HL-60/S4 treated with retinoic acid at 250 ng/mL for 4 days and 3 days (cell line): ENCODE data around the gene BEST1.
"Not testable (repeated sequence)": the region's sequence is repeated elsewhere in the genome, so short reads cannot be mapped to it uniquely, and the experiment has no call there.

ENCODE experiments used
- in situ Hi-C: fragments of 300-500 bp; cut with MboI; formaldehyde crosslinking; loops from 2 replicates; pipeline ENCODE4 v1.7.0; 2022; ENCODE audit warnings: low sequenced_read_pairs

The BEST1 gene

GRCh38 chr11:61946894-61947293 is 3.3 kb upstream of the BEST1 start:
- in situ Hi-C loops, result loop anchor here (10.0 kb wide), 1 partner anchor 52 kb away; the partner anchor contains the start of gene FADS3

GRCh38 chr11:61947486-61948210 is 2.5 kb upstream of the BEST1 start:
- in situ Hi-C loops, result loop anchor here (10.0 kb wide), 1 partner anchor 53 kb away; the partner anchor contains the start of gene FADS3

DNA sequence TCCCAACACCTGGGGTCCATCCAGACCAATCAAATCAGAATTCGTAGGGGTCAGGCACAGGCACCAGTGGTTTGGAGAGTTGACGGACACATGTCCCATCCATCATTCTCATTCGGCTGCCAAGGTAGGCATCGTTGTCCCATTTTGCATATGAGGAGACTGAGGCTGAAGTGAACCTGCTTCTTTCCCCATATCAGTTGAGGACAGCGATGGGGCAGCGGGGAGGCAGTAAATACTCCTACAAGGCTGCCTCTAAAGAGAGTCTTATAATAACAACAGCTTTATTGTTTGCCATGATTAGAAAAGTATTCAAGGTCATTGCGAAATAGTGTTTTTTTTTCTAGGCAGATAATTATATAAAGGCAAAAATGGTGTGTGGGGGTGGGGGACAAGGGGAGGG is 1.6 kb upstream of the BEST1 start:
- in situ Hi-C loops, result loop anchor here (10.0 kb wide), 1 partner anchor 54 kb away; the partner anchor contains the start of gene FADS3

DNA sequence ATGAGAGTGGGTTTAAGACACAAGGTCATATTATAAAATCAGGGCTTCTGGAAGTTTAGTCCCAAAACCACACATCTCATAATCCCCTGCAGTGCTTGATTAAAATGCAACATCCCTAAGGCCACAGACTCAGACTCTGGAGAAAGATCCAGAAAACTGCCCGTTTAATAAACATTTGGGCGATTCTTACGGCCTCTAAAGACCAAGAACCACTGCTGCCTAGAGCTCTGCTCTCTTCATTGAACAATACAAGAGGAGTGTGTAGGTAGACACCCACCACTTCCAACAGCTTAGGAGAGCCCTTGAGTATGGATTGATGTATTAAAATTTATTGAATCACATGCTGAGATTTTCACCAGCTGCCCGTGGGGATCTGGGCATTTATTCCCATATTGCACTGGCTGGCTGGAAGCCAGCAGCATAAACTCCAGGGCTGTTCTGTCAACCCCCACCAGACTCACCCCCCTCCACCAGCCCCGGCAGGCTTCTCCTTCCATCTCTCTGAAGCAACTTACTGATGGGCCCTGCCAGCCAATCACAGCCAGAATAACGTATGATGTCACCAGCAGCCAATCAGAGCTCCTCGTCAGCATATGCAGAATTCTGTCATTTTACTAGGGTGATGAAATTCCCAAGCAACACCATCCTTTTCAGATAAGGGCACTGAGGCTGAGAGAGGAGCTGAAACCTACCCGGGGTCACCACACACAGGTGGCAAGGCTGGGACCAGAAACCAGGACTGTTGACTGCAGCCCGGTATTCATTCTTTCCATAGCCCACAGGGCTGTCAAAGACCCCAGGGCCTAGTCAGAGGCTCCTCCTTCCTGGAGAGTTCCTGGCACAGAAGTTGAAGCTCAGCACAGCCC is 749 bp upstream of the BEST1 start:
- in situ Hi-C loops, result loop anchor here (10.0 kb wide), 1 partner anchor 55 kb away; the partner anchor contains the start of gene FADS3

DNA sequence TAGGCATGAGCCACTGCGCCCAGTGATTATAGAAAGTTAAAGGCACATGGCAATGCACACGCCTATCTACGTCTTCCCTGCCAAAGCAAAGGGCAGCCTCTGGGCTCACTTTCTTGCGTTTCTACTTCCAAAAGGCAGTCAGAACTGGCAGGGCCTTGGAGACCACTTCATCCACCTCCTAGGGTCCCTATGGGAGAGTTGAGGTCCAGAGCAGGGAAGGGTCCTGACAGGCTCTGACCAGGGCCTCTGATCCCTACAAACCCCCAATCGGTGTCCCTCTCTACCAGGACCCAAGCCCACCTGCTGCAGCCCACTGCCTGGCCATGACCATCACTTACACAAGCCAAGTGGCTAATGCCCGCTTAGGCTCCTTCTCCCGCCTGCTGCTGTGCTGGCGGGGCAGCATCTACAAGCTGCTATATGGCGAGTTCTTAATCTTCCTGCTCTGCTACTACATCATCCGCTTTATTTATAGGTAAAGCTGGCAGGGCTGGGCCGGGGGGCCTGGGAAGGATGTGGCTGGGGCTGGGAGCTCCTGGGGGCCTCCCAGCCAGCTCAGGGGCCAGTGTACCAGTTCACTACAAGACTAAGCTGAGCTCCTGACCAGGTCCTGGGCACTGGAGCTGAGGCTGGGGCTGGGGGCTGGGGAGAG is 1.5 kb downstream of the BEST1 start:
- in situ Hi-C loops, result no loop called here

DNA sequence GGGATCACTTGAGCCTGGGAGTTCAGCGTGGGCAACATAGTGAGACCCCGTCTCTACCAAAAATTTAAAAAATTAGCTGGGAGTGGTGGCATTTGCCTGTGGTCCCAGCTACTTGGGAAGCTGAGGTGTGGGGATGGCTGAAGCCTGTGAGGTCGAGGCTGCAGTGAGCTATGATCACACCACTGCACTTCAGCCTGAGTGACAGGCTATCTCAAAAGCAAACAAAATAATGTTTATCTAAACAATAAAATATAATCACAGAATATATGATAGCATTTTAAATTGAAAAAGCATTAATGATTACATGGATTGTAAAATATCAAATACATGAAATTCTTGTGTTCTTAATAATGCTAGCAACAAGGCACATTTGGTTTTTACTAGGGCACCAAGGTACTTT is 2.7 kb downstream of the BEST1 start:
- in situ Hi-C loops, result no loop called here

GRCh38 chr11:61953632-61954031 is 3.5 kb downstream of the BEST1 start:
- in situ Hi-C loops, result not testable (repeated sequence)

DNA sequence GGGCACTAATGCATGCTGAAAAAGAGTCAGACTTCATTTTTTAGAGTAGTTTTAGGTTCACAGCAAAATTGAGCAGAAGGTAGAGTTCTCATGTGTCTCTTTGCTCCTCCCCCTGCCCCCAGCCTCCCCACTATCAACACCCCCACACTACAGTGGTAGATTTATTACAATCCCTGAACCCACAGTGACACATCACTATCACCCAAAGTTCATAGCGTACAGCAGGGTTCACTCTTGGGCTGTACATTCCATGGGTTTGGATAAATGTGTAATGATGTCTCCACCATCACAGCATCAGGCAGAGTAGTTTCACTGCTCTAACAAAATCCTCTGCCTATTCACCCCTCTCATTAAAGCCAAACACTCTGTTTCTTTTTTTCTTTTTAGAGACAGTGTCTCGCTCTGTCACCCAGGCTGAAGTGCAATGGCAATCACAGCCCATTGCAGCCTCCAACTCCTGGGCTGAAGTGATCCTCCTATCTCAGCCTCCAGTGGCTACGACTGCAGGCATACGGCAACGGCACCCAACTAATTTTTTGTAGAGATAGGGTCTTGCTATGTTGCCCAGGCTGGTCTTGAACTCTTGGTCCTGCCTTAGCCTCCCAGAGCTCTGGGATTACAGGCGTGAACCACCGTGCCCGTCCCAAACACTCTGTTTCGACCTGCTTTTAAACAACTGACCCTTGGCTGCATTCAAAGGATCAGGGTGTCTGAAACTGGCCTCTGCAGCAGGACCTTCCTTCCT is 4.1 kb downstream of the BEST1 start:
- in situ Hi-C loops, result no loop called here

DNA sequence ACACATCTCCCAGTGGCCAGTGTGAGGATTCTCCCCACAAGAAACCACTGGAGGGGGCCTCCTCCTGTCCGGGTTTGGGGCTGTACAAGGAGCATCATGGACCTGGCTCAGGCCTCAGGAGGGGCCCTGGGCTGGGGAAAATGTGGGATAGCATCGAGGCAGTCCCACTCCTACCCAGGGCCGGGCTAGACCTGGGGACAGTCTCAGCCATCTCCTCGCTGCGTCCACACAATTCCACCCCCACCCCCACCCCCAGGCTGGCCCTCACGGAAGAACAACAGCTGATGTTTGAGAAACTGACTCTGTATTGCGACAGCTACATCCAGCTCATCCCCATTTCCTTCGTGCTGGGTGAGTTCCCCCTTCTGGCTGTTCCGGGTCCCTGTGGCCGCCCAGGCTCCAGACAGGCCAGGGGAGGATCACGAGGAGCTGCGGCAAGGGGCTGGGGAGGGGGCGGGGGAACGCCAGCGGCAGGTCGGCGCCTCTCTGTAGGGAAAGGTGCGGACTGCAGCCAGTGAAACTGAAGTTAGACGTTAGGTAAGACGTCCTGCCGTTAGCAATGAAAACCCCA is 4.8 kb downstream of the BEST1 start:
- in situ Hi-C loops, result no loop called here

DNA sequence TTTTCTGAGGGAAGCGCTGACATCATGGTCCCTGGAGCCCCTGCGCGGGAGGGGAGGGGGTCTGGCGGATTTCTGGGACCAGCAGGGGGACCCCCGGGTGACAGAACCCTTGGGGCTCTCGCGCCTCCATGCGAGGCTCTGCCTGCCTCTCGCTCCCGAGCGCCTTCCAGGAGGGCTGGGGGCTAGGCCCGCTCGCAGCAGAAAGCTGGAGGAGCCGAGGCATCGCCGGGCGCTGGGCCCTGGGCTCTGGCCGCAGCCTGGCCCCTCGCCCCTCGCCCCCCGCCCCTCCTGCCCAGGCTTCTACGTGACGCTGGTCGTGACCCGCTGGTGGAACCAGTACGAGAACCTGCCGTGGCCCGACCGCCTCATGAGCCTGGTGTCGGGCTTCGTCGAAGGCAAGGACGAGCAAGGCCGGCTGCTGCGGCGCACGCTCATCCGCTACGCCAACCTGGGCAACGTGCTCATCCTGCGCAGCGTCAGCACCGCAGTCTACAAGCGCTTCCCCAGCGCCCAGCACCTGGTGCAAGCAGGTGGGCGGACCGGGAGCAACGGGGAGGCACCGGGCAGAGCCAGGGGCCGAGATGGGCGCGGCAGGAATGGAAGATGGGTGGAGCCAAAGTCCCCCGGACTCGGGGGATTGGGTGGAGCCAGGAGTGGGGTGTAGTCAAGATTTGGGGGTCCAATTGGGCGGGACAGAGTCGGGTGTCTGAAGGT is 5.4 kb downstream of the BEST1 start:
- in situ Hi-C loops, result no loop called here

- in situ Hi-C loops, result no loop called here
Observed at GRCh38 chr11:61956191-61957020, 6.3 kb downstream of the BEST1 start.

GRCh38 chr11:61957021-61957770 is 7.0 kb downstream of the BEST1 start:
- in situ Hi-C loops, result no loop called here

- in situ Hi-C loops, result no loop called here
Observed at GRCh38 chr11:61958590-61958989, 8.4 kb downstream of the BEST1 start.

DNA sequence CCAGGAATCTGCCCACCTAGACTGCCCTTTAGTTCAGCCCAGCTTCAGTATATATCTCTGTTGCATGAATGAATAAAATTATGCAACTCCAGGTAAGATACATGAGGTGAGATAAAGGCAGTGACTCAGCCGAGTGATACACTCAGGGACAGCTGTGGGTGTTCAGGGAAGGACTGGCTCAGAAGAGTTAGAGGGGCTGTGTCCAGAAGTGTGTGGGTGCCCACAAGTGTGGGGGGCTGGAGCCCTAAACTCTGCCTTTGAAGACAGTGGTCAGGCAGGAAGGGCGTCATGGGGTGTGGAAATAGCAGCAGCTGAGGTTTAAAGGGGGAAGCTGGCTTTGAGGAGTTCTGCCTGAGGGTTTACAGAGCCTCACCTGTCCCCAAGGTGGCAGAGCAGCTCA is 9.0 kb downstream of the BEST1 start:
- in situ Hi-C loops, result no loop called here

- in situ Hi-C loops, result no loop called here
Observed at GRCh38 chr11:61959678-61960077, 9.5 kb downstream of the BEST1 start.

- in situ Hi-C loops, result no loop called here
Observed at GRCh38 chr11:61960532-61960931, 10.4 kb downstream of the BEST1 start.

GRCh38 chr11:61961570-61962212 is 11.5 kb downstream of the BEST1 start:
- in situ Hi-C loops, result no loop called here
